Measurements from ENCODE around the gene SEMA6C.

DNA sequence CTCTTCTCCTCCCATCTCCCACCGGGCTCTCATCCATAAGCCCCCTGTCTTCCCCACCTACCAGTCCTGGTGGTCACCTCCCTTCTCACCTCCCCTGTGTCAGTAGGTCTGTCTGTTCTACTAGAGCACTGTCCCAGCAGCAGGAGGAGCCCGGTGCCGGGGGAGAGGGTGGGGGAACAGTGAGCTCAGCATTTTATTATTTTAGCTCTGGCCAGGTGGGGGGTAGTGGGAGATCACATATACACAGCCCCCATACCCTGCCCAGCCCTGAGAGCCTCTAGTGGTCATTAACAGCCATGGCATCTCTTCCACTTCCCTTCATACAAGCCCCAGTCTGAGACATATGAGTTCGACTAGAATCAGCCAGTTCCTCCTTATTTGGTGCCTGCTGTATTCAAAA lies 29.4 kb upstream of the SEMA6C start, which contains the start of gene TMOD4:
- TF ChIP-seq ZNF274 (IDR thresholded peaks at IDR 0.05; ENCODE audit: low read depth, low read length) (no peak), CEBPB (IDR thresholded peaks at IDR 0.05; ENCODE audit: low read depth) (no peak), FOSL1 (IDR thresholded peaks at IDR 0.05; ENCODE audit: low read depth) (no peak), EZH2 (IDR thresholded peaks at IDR 0.05) (no peak), POLR2AphosphoS5 (IDR thresholded peaks at IDR 0.05; ENCODE audit: low read depth, low read length) (0 out of 2 replicates have a peak, but pooled peaks have one; percentile 18)
- TF ChIP-seq, protein P1, sequence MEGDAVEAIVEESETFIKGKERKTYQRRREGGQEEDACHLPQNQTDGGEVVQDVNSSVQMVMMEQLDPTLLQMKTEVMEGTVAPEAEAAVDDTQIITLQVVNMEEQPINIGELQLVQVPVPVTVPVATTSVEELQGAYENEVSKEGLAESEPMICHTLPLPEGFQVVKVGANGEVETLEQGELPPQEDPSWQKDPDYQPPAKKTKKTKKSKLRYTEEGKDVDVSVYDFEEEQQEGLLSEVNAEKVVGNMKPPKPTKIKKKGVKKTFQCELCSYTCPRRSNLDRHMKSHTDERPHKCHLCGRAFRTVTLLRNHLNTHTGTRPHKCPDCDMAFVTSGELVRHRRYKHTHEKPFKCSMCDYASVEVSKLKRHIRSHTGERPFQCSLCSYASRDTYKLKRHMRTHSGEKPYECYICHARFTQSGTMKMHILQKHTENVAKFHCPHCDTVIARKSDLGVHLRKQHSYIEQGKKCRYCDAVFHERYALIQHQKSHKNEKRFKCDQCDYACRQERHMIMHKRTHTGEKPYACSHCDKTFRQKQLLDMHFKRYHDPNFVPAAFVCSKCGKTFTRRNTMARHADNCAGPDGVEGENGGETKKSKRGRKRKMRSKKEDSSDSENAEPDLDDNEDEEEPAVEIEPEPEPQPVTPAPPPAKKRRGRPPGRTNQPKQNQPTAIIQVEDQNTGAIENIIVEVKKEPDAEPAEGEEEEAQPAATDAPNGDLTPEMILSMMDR (IDR thresholded peaks at IDR 0.05 in 2 of 3, conservative IDR thresholded peaks at IDR 0.05 in 1 of 3; ENCODE audit: borderline replicate concordance in 1 of 3, insufficient read depth in 1 of 3, low read depth in 2 of 3, low read length in 2 of 3), result peak in 2 of 3 experiments; percentile 67 to 69; a peak in 4 of 6 replicates

Data from HCT116 (cell line).